Psoas muscle (tissue), 8 donors: ENCODE results near the gene GNAT1. TPM values are rescaled to one million over a fixed set of nuclear protein-coding genes. Genes with fewer than 3 reads are reported as not detected.

Source experiments
- ATAC-seq, 4 donors: fragments of 200-7000 bp; cut with Tn5 transposase; one replicate each; pipeline ENCODE4 v1.9.1; 2020; ENCODE audit warnings: moderate library complexity in 3 of 4, mild to moderate bottlenecking in 2 of 4
- DNase-seq, 2 donors: peaks; one replicate each; pipeline ENCODE4 v3.0.0-alpha.2; 2020
- H3K27ac ChIP-seq: fragments of 200-600 bp; one replicate; pipeline ENCODE4 v1.8.0; 2022
- H3K27me3 ChIP-seq, 3 donors: fragments of 200-600 bp in 1 of 3; one replicate each; pipeline versions ENCODE4 v1.6.1 to v1.8.0; 2013 to 2022; ENCODE audit warnings: low read length in 2 of 3, mild to moderate bottlenecking in 2 of 3, moderate library complexity in 1 of 3; ENCODE audit not compliant: insufficient read depth in 3 of 3
- H3K36me3 ChIP-seq, 2 donors: fragments of 200-600 bp in 1 of 2; one replicate each; pipeline versions ENCODE4 v1.6.1 to v1.8.0; 2013 to 2022; ENCODE audit warnings: low read depth in 1 of 2, mild to moderate bottlenecking in 1 of 2, moderate library complexity in 1 of 2; ENCODE audit not compliant: insufficient read depth in 1 of 2
- H3K4me1 ChIP-seq: fragments of 200-600 bp; one replicate; pipeline ENCODE4 v1.8.0; 2022
- H3K4me3 ChIP-seq: fragments of 200-600 bp; one replicate; pipeline ENCODE4 v1.8.0; 2022; ENCODE audit warnings: mild to moderate bottlenecking
- H3K9me3 ChIP-seq: fragments of 200-600 bp; one replicate; pipeline ENCODE4 v1.8.0; 2022
- WGBS, 3 donors: extraction: QIAGEN DNeasy Blood & Tissue Kit; methylation state at CpG; one replicate each; pipeline versions ENCODE4 v1.1.6 to v1.1.7; 2013; 5-methylcytosine and 5-hydroxymethylcytosine counted together
- intact Hi-C, 2 donors: fragments of 100-400 bp; cut with DNase I; formaldehyde crosslinking; loops; one replicate each; pipeline versions ENCODE4 v1.11.0 to v1.14.2; 2022
- polyA plus RNA-seq, 3 donors: library from polyadenylated mRNA; stranded (reverse); fragments of 200-250 nt; gene quantifications; one replicate each; pipeline ENCODE4 v1.2.3, GENCODE V29; 2013
- total RNA-seq, 4 donors: library from RNA; stranded (reverse); fragmentation: NEBNext Ultra II Directional in 2 of 4; extraction: Animal tissue kit (Norgen Biotek cat#: 25700) in 2 of 4; gene quantifications; one replicate each; pipeline versions ENCODE4 v1.2.1 to v1.2.4, GENCODE V29; 2021 to 2023
- TF ChIP-seq, protein P1 (sequence below): fragments of 200-600 bp; IDR thresholded peaks from one replicate; pipeline ENCODE4 v1.8.0; 2022; ENCODE audit warnings: antibody characterized with exemption
- donor health status: healthy with polysubstance abuse.
- donor health status: DM: no; HTN: no; CAD: no; lungs with moderate emphysema.
- donor health status: Bipolar disorder and iron deficiency.
- donor health status: healthy.
- donor health status: DM: yes; HTN: yes; CAD: no.
- donor health status: DM: no; HTN: no; CAD: no.
- donor health status: DM: no; HTN: no; CAD: no.
- donor health status: DM: yes; HTN: yes; CAD: no.

GNAT1 gene
- total and polyA plus RNA-seq, 7 donors, result not detected

DNA sequence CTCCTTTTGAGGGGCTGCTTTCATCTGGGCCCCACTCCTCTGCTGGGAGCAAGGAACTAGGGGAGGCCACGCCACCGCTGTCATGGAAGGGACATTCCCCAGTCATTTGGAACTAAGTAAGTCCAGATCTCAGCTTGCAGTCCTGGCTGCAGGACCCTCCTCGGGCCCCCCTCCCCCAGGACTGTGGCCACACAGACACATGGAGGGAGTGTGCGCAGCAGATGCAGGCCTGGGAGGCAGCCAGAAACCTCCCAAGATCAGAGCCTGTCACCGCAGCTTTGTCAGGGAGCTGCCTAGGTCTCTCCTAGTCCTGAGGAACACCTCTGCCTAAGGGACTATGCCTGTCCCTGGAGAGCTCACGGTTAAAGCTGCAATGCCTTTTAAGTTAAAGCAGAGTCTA lies 43.5 kb upstream of the GNAT1 start:
- H3K4me1 ChIP-seq, result no peaks in the 10 kb centered on the region
- no peaks in the 10 kb centered on the region for H3K36me3 ChIP-seq
- ATAC-seq (no peak), DNase-seq (no peak)
- WGBS, 3 donors, result 56 to 60% (median 57%) methylated on average over 6 of the region's 6 CpGs
- no peaks in the 10 kb centered on the region for H3K9me3 ChIP-seq
- no peaks in the 10 kb centered on the region for H3K27me3 ChIP-seq
- no peak overlapping the region for H3K4me3 ChIP-seq
- intact Hi-C loops, result no loop called here
- H3K27ac ChIP-seq, result no peak overlapping the region
- TF ChIP-seq, protein P1, sequence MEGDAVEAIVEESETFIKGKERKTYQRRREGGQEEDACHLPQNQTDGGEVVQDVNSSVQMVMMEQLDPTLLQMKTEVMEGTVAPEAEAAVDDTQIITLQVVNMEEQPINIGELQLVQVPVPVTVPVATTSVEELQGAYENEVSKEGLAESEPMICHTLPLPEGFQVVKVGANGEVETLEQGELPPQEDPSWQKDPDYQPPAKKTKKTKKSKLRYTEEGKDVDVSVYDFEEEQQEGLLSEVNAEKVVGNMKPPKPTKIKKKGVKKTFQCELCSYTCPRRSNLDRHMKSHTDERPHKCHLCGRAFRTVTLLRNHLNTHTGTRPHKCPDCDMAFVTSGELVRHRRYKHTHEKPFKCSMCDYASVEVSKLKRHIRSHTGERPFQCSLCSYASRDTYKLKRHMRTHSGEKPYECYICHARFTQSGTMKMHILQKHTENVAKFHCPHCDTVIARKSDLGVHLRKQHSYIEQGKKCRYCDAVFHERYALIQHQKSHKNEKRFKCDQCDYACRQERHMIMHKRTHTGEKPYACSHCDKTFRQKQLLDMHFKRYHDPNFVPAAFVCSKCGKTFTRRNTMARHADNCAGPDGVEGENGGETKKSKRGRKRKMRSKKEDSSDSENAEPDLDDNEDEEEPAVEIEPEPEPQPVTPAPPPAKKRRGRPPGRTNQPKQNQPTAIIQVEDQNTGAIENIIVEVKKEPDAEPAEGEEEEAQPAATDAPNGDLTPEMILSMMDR, result no peak

DNA sequence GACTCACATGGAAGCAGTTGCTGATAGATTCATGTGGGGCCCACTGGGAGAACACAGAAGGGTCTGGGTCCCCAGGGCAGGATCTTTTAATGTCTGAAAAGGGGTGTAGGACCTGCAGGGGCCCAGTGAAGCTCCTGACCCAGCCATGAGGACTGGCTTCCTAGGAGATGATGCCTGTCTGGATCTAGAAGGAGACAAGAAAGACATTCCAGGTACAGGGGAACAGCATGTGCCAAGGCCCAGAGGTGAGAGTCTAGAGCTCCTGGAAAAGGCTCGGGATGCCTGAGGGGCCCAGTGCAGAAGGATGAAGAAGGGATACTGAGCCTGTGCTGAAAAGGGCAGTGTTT lies 41.0 kb upstream of the GNAT1 start:
- Histone ChIP-seq H3K9me3 (no peaks in the 10 kb centered on the region), H3K4me1 (no peaks in the 10 kb centered on the region), H3K36me3 (no peaks in the 10 kb centered on the region), H3K4me3 (no peak overlapping the region), H3K27ac (no peak overlapping the region), H3K27me3 (no peaks in the 10 kb centered on the region)
- WGBS, 3 donors, result 90 to 100% (median 95%) methylated on average over 1 of the region's 1 CpG
- ATAC-seq (no peak), DNase-seq (no peak)
- intact Hi-C loops, result no loop called here
- TF ChIP-seq, protein P1, result no peak

DNA sequence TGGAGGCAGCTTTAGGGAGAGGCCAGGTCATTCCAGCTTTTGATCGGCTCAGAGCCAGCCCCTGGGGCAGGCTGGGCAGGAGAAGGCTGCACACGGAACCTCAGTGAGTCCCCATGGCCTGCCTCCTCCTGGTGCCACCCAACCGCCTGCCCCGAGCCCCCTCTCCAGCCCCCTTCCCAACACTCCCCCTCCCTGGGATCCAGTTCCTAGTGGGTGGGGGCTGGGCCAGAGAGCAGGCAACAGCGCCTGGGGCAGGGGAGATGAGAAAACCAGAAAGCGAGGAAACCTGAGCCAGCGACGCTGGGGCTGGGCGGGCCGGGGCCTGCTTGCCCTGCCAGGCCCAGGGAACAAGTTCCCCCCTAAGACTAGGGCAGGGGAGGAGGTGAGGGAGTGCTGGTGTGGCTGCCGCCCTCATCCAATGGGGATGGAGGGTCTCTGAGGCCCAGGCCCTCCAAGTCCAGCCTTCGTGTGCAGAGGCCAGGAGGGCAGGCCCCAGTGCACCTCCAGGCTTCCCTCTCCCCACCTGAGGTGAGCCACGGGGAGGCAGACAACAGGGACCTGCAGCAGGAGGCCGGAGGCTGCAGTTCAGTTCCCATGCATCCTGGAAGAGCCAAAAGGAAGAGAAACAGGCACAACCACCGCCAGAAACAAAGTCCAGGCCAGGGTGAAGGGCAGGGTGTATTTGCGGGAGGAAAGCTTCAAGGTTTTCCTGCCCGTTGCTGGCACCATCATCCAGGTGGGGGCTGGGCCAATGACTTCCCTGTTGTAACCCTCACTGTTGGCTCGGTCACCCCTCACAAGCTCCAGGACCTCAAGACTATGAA lies 40.3 kb upstream of the GNAT1 start:
- no peak for DNase-seq
- TF ChIP-seq, protein P1, result no peak
- Histone ChIP-seq H3K4me3 (no peak overlapping the region), H3K9me3 (no peaks in the 10 kb centered on the region), H3K27ac (no peak overlapping the region), H3K27me3 (no peaks in the 10 kb centered on the region), H3K36me3 (no peaks in the 10 kb centered on the region), H3K4me1 (peaks cover 6% of the 10 kb centered on the region)
- no peak for ATAC-seq
- WGBS, 3 donors, result 82 to 87% (median 83%) methylated on average over 14 to 18 of the region's 18 CpGs
- intact Hi-C loops, result no loop called here

DNA sequence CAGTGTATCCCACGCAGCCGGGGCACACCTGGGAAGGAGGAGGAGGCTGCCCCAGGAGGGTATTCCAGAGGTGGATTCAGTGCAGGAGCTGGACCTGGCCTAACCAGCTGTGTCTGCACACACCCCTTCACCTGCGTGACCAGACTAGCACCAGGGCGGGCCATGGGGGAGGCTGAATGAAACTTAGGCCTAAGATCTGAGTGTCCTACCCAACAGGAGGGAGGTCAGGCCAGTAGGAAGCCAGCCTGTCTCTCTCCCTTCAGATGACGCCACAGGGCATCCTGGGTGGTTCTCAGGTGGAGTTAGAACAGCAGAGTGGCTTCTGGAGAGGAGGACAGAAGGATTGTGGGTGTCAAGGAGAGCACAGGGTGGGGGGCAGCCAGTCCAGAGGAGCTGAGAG lies 39.7 kb upstream of the GNAT1 start:
- H3K27me3 ChIP-seq, result no peaks in the 10 kb centered on the region
- intact Hi-C loops, result no loop called here
- no peak overlapping the region for H3K27ac ChIP-seq
- H3K9me3 ChIP-seq, result no peaks in the 10 kb centered on the region
- WGBS, 3 donors, result 78 to 95% (median 92%) methylated on average over 4 to 5 of the region's 5 CpGs
- TF ChIP-seq, protein P1, result no peak
- DNase-seq, result no peak
- H3K4me1 ChIP-seq, result peaks cover 13% of the 10 kb centered on the region
- H3K36me3 ChIP-seq, result no peaks in the 10 kb centered on the region
- no peak for ATAC-seq
- no peak overlapping the region for H3K4me3 ChIP-seq
